NCI-H187 treated with DMSO at 0.1 percent for 48 hours (cell line): Measurements from ENCODE around the gene FASTK.
"Not testable (repeated sequence)": the region's sequence is repeated elsewhere in the genome, so short reads cannot be mapped to it uniquely, and the experiment has no call there.

Experiments
- DNase-seq: peaks from one replicate; lab custom pipeline; 2025; lab: John Stamatoyannopoulos, UW

FASTK gene

DNA sequence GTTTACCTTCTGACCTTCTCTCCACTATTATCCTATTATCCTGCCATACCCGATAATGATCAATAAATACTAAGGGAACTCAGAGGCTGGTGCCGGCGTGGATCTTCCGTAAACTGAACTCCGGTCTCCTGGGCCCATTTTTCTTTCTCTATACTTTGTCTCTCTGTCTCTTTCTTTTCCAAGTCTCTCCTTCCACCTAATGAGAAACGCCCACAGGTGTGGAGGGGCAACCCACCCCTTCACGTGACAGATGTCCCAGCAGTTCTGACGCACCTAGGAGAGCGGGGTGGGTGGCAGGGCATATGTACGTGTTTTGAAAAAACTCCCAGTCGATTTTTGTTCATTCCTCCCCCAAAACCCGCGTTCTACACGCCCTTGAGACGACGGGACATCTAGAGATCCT, 52.9 kb downstream of the FASTK start:
- DNase-seq = not testable (repeated sequence)

DNA sequence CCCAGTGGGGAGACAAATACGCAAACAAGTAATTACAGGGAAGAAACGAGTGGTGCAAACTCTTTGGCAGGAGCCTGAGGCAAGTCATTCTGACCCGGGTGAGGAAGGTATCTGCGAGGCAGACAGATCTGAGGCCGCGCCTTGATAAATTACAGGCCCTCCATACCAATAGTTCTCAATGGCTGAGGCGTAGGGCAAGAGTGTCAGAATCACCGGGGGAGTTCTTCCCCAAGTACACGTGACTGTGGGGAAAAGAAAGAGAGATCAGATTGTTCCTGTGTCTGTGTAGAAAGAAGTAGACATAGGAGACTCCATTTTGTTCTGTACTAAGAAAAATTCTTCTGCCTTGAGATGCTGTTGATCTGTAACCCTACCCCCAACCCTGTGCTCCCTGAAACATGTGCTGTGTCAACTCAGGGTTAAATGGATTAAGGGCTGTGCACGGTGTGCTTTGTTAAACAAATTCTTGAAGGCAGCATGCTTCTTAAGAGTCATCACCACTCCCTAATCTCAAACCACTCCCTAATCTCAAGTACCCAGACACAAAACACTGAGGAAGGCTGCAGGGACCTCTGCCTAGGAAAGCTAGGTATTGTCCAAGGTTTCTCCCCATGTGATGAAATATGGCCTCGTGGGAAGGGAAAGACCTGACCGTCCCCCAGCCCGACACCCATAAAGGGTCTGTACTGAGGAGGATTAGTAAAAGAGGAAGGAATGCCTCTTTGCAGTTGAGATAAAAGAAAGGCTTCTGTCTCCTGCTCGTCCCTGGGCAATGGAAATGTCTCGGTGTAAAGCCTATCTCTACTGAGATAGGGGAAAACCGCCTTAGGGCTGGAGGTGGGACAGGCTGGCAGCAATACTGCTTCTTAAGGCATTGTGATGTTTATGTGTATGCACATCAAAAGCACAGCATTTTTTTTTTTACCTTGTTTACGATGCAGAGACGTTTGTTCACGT, 53.6 kb downstream of the FASTK start:
- not testable (repeated sequence) for DNase-seq
